LNCAP (cell line): ENCODE data around the gene ZNF385A.

Experiments
- CTCF ChIP-seq: fragments of 450-650 bp; IDR thresholded peaks from 2 replicates; pipeline ENCODE4 v1.5.1; 2017; ENCODE audit warnings: mild to moderate bottlenecking

The ZNF385A gene

GRCh38 chr12:54338698-54339296 is 45.7 kb downstream of the ZNF385A start:
- no peak for TF ChIP-seq CTCF

GRCh38 chr12:54337854-54338650 is 46.5 kb downstream of the ZNF385A start:
- no peak for TF ChIP-seq CTCF

- no peak for TF ChIP-seq CTCF
These were observed 47.2 kb downstream of the ZNF385A start for GRCh38 chr12:54337280-54337842.

GRCh38 chr12:54333420-54334034 is 51.0 kb downstream of the ZNF385A start:
- no peak for TF ChIP-seq CTCF

- no peak for TF ChIP-seq CTCF
These were observed 53.1 kb downstream of the ZNF385A start for GRCh38 chr12:54331461-54331860.

- TF ChIP-seq CTCF: no peak
These were observed 54.1 kb downstream of the ZNF385A start for GRCh38 chr12:54330442-54330841.

GRCh38 chr12:54329759-54330158 is 54.8 kb downstream of the ZNF385A start:
- TF ChIP-seq CTCF: no peak
